Liver (tissue), 9 donors: ENCODE results near the gene FLOT1. TPM values are rescaled to one million over a fixed set of nuclear protein-coding genes. Genes with fewer than 3 reads are reported as not detected.

Experiments
- DNase-seq: peaks from one replicate; pipeline ENCODE4 v3.0.0-alpha.2; 2017; ENCODE audit warnings: low spot score
- H3K27ac ChIP-seq, 2 donors: one replicate each; pipeline ENCODE4 v1.7.0; 2013; ENCODE audit warnings: inconsistent platforms in 2 of 2, low read length in 2 of 2, control low read depth in 1 of 2, low read depth in 1 of 2, mild to moderate bottlenecking in 1 of 2
- H3K27me3 ChIP-seq, 4 donors: one replicate each; pipeline versions ENCODE4 v1.6.1 to v1.7.0; 2013; ENCODE audit warnings: low read length in 3 of 4, inconsistent platforms in 1 of 4, mild to moderate bottlenecking in 1 of 4, moderate library complexity in 1 of 4; ENCODE audit not compliant: control insufficient read depth in 4 of 4, insufficient read depth in 4 of 4
- H3K36me3 ChIP-seq, 4 donors: one replicate each; pipeline versions ENCODE4 v1.6.1 to v1.7.0; 2013; ENCODE audit warnings: low read length in 3 of 4, mild to moderate bottlenecking in 3 of 4, low read depth in 1 of 4, moderate library complexity in 1 of 4; ENCODE audit not compliant: control insufficient read depth in 4 of 4, insufficient read depth in 3 of 4
- H3K4me1 ChIP-seq, 4 donors: one replicate each; pipeline versions ENCODE4 v1.6.1 to v1.7.0; 2013; ENCODE audit warnings: low read length in 3 of 4, mild to moderate bottlenecking in 3 of 4, moderate library complexity in 1 of 4; ENCODE audit not compliant: control insufficient read depth in 4 of 4, insufficient read depth in 4 of 4
- H3K4me3 ChIP-seq, 3 donors: one replicate each; pipeline versions ENCODE4 v1.6.1 to v1.7.0; 2013; ENCODE audit warnings: low read length in 3 of 3, control low read depth in 1 of 3, low read depth in 1 of 3, mild to moderate bottlenecking in 1 of 3
- H3K9ac ChIP-seq, 2 donors: one replicate each; pipeline ENCODE4 v1.7.0; 2013; ENCODE audit warnings: low read length in 2 of 2, mild to moderate bottlenecking in 2 of 2, moderate library complexity in 2 of 2, control low read depth in 1 of 2, low read depth in 1 of 2
- H3K9me3 ChIP-seq, 4 donors: one replicate each; pipeline versions ENCODE4 v1.6.1 to v1.7.0; 2013; ENCODE audit warnings: low read length in 3 of 4; ENCODE audit not compliant: control insufficient read depth in 4 of 4
- EGR1 ChIP-seq, 2 donors: IDR thresholded peaks; 2 replicates each; pipeline ENCODE4 v1.6.1; 2016 to 2018; ENCODE audit warnings: antibody characterized with exemption in 2 of 2, low read depth in 2 of 2
- FOXA1 ChIP-seq: IDR thresholded peaks from 2 replicates; pipeline ENCODE4 v1.6.1; 2016; ENCODE audit warnings: antibody characterized with exemption
- FOXA2 ChIP-seq: IDR thresholded peaks from 2 replicates; pipeline ENCODE4 v1.6.1; 2016; ENCODE audit warnings: antibody characterized with exemption
- GABPA ChIP-seq, 2 donors: IDR thresholded peaks in 1 of 2; conservative IDR thresholded peaks in 1 of 2; 2 replicates each; pipeline ENCODE4 v1.6.1; 2016; ENCODE audit warnings: antibody characterized with exemption in 2 of 2, mild to moderate bottlenecking in 1 of 2, moderate library complexity in 1 of 2
- HNF4G ChIP-seq: IDR thresholded peaks from 2 replicates; pipeline ENCODE4 v1.6.1; 2016; ENCODE audit warnings: antibody characterized with exemption
- JUND ChIP-seq, 2 donors: IDR thresholded peaks; 2 replicates each; pipeline ENCODE4 v1.6.1; 2016; ENCODE audit warnings: antibody characterized with exemption in 2 of 2
- NR2F2 ChIP-seq: IDR thresholded peaks from 2 replicates; pipeline ENCODE4 v1.6.1; 2016; ENCODE audit warnings: antibody characterized with exemption
- RAD21 ChIP-seq, 2 donors: IDR thresholded peaks; 2 replicates each; pipeline ENCODE4 v1.6.1; 2016; ENCODE audit warnings: antibody characterized with exemption in 2 of 2, mild to moderate bottlenecking in 2 of 2
- RXRA ChIP-seq, 2 donors: IDR thresholded peaks; 2 replicates each; pipeline ENCODE4 v1.6.1; 2017 to 2018; ENCODE audit warnings: antibody characterized with exemption in 2 of 2, mild to moderate bottlenecking in 1 of 2
- SP1 ChIP-seq: IDR thresholded peaks from 2 replicates; pipeline ENCODE4 v1.6.1; 2018; ENCODE audit warnings: antibody characterized with exemption, mild to moderate bottlenecking
- YY1 ChIP-seq: IDR thresholded peaks from 2 replicates; pipeline ENCODE4 v1.6.1; 2016; ENCODE audit warnings: antibody characterized with exemption, mild to moderate bottlenecking
- WGBS: extraction: QIAGEN DNeasy Blood & Tissue Kit; methylation state at CpG from one replicate; pipeline ENCODE4 v1.1.7; 2013; 5-methylcytosine and 5-hydroxymethylcytosine counted together
- polyA plus RNA-seq, 2 donors: library from polyadenylated mRNA; stranded (reverse) in 1 of 2; unstranded in 1 of 2; fragments of 200-250 nt in 1 of 2; fragments of >200 nt in 1 of 2; fragmentation: Nextera tagmentation in 1 of 2; extraction: Ambion mirVana in 1 of 2; gene quantifications; one replicate each; pipeline versions ENCODE4 v1.2.1 to v1.2.3, GENCODE V29; 2013 to 2015
- total RNA-seq, 2 donors: library from RNA; depleted of rRNA; stranded (reverse); fragments of >200 nt; gene quantifications; one replicate each; pipeline ENCODE4 v1.2.3, GENCODE V29; 2014
- TF ChIP-seq, protein P1 (sequence below): IDR thresholded peaks from 2 replicates; pipeline ENCODE4 v1.6.1; 2016; ENCODE audit warnings: antibody characterized with exemption, mild to moderate bottlenecking
- TF ChIP-seq, protein P2 (sequence below): IDR thresholded peaks from 2 replicates; pipeline ENCODE4 v1.6.1; 2016; ENCODE audit warnings: antibody characterized with exemption
- TF ChIP-seq, protein P3 (sequence below): IDR thresholded peaks from 2 replicates; pipeline ENCODE4 v1.6.1; 2016; ENCODE audit warnings: antibody characterized with exemption
- TF ChIP-seq, protein P4 (sequence below): fragments of 150-350 bp; IDR thresholded peaks from 2 replicates; pipeline ENCODE4 v1.5.1; 2017; ENCODE audit warnings: improper control_type of control experiment, low read depth, low read length; ENCODE audit not compliant: missing input control
- donor health status: healthy.
- donor health status: healthy.
- donor health status: healthy.
- donor health status: healthy.
- donor health status: healthy.

FLOT1 gene
- total and polyA plus RNA-seq, 4 donors = 38.6 to 99.8 (median 59.5) TPM

DNA sequence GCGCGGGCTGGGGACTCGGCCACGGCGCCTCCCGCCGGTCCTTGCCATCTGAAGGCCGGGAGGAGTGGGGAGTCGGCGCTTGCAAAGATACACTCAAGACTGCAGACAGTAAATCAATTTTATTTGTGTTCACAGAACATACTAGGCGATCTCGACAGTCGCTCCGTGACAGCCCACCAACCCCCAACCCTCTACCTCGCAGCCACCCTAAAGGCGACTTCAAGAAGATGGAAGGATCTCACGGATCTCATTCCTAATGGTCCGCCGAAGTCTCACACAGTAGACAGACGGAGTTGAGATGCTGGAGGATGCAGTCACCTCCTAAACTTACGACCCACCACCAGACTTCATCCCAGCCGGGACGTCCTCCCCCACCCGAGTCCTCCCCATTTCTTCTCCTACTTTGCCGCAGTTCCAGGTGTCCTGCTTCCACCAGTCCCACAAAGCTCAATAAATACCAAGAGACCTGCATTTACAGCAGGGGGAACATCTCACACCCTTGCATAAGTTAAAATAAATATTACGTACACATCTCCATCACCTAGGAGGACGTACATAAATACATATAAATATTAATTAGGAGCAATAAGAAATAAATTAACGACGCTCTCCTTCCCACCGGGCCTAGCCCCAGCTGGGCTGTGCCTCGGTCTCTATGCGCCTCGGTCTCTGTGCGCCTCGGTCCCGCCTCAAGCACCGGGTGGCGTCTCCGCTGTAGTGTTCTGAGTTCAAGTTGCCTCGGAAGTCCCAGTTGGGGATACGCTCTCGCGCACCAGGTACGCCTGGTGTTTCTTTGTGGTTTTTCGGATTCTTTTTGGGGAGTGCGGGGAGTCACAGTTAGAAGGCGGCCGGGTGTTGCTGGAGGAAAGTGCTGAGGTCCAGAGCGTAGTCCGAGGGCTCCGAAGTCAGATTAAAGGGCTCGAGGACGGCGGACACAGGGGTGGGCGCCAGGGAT, 889 bp upstream of the FLOT1 start:
- peaks cover 7 to 19% (median 15%) of the 10 kb centered on the region in 4 donors for H3K36me3 ChIP-seq
- H3K9ac ChIP-seq = peak overlapping the region; percentile 84 to 92
- peak; percentile 45 for DNase-seq
- H3K27me3 ChIP-seq = no peaks in the 10 kb centered on the region
- 6% methylated on average over 55 of the region's 55 CpGs for WGBS
- no peaks in the 10 kb centered on the region for H3K9me3 ChIP-seq
- peak overlapping the region; percentile 69 to 96 (median 88) for H3K4me3 ChIP-seq
- TF ChIP-seq NR2F2 = no peak
- TF ChIP-seq HNF4G = peak; percentile 6
- H3K27ac ChIP-seq = peak overlapping the region; percentile 83 to 92
- peaks cover 1 to 21% (median 12%) of the 10 kb centered on the region in 4 donors for H3K4me1 ChIP-seq

DNA sequence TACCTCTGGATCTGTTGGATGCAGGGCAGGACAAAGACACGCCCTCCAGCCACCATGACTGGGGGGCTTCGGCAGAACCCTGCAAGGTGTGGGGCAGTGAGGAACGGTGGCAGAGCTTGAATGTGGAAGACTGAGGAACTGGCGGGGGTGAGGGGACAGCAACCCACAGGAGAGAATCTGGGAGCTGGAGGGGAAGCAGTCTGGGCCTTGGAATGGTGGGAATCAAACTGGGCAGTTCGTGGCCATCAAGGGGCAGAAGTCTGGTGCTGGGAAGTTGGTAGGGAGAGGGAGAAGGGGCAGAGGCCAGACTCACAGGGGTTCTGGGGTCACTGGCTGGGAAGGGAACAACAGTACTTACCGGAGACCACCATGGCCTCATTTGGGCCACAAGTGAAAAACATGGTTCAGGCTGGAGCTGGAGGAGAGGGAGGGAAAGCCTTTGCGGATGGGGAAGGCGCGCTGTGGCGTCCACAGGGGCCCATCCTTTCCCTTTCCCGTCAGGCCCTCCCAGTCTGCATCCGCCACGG, 635 bp downstream of the FLOT1 start:
- Histone ChIP-seq H3K9me3 (no peaks in the 10 kb centered on the region), H3K4me1 (peaks cover 1 to 21% (median 12%) of the 10 kb centered on the region in 4 donors), H3K4me3 (peak overlapping the region; percentile 61 to 96 (median 69)), H3K27ac (peak overlapping the region; percentile 83 to 92), H3K27me3 (no peaks in the 10 kb centered on the region), H3K36me3 (peaks cover 7 to 30% (median 24%) of the 10 kb centered on the region in 4 donors), H3K9ac (peak overlapping the region; percentile 8 to 79)
- TF ChIP-seq FOXA1 (no peak), GABPA (IDR thresholded peaks at IDR 0.05 in 1 of 2, conservative IDR thresholded peaks at IDR 0.05 in 1 of 2) (no peak), JUND (IDR thresholded peaks at IDR 0.05) (no peak), RXRA (IDR thresholded peaks at IDR 0.05) (no peak), EGR1 (IDR thresholded peaks at IDR 0.05; ENCODE audit: low read depth in 2 of 2) (no peak), FOXA2 (no peak), YY1 (no peak), RAD21 (IDR thresholded peaks at IDR 0.05) (no peak), NR2F2 (no peak), SP1 (no peak)
- TF ChIP-seq, protein P1, sequence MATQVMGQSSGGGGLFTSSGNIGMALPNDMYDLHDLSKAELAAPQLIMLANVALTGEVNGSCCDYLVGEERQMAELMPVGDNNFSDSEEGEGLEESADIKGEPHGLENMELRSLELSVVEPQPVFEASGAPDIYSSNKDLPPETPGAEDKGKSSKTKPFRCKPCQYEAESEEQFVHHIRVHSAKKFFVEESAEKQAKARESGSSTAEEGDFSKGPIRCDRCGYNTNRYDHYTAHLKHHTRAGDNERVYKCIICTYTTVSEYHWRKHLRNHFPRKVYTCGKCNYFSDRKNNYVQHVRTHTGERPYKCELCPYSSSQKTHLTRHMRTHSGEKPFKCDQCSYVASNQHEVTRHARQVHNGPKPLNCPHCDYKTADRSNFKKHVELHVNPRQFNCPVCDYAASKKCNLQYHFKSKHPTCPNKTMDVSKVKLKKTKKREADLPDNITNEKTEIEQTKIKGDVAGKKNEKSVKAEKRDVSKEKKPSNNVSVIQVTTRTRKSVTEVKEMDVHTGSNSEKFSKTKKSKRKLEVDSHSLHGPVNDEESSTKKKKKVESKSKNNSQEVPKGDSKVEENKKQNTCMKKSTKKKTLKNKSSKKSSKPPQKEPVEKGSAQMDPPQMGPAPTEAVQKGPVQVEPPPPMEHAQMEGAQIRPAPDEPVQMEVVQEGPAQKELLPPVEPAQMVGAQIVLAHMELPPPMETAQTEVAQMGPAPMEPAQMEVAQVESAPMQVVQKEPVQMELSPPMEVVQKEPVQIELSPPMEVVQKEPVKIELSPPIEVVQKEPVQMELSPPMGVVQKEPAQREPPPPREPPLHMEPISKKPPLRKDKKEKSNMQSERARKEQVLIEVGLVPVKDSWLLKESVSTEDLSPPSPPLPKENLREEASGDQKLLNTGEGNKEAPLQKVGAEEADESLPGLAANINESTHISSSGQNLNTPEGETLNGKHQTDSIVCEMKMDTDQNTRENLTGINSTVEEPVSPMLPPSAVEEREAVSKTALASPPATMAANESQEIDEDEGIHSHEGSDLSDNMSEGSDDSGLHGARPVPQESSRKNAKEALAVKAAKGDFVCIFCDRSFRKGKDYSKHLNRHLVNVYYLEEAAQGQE = no peak
- TF ChIP-seq, protein P2, sequence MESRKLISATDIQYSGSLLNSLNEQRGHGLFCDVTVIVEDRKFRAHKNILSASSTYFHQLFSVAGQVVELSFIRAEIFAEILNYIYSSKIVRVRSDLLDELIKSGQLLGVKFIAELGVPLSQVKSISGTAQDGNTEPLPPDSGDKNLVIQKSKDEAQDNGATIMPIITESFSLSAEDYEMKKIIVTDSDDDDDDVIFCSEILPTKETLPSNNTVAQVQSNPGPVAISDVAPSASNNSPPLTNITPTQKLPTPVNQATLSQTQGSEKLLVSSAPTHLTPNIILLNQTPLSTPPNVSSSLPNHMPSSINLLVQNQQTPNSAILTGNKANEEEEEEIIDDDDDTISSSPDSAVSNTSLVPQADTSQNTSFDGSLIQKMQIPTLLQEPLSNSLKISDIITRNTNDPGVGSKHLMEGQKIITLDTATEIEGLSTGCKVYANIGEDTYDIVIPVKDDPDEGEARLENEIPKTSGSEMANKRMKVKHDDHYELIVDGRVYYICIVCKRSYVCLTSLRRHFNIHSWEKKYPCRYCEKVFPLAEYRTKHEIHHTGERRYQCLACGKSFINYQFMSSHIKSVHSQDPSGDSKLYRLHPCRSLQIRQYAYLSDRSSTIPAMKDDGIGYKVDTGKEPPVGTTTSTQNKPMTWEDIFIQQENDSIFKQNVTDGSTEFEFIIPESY = no peak
- TF ChIP-seq, protein P3, sequence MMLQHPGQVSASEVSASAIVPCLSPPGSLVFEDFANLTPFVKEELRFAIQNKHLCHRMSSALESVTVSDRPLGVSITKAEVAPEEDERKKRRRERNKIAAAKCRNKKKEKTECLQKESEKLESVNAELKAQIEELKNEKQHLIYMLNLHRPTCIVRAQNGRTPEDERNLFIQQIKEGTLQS = no peak
- TF ChIP-seq, protein P4, sequence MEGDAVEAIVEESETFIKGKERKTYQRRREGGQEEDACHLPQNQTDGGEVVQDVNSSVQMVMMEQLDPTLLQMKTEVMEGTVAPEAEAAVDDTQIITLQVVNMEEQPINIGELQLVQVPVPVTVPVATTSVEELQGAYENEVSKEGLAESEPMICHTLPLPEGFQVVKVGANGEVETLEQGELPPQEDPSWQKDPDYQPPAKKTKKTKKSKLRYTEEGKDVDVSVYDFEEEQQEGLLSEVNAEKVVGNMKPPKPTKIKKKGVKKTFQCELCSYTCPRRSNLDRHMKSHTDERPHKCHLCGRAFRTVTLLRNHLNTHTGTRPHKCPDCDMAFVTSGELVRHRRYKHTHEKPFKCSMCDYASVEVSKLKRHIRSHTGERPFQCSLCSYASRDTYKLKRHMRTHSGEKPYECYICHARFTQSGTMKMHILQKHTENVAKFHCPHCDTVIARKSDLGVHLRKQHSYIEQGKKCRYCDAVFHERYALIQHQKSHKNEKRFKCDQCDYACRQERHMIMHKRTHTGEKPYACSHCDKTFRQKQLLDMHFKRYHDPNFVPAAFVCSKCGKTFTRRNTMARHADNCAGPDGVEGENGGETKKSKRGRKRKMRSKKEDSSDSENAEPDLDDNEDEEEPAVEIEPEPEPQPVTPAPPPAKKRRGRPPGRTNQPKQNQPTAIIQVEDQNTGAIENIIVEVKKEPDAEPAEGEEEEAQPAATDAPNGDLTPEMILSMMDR = no peak
- WGBS = 20% methylated on average over 13 of the region's 13 CpGs
- no peak for DNase-seq
